ENCODE data around the gene SLC1A1.
"Not testable (repeated sequence)": the region's sequence is repeated elsewhere in the genome, so short reads cannot be mapped to it uniquely, and the experiment has no call there.

Gene SLC1A1

DNA sequence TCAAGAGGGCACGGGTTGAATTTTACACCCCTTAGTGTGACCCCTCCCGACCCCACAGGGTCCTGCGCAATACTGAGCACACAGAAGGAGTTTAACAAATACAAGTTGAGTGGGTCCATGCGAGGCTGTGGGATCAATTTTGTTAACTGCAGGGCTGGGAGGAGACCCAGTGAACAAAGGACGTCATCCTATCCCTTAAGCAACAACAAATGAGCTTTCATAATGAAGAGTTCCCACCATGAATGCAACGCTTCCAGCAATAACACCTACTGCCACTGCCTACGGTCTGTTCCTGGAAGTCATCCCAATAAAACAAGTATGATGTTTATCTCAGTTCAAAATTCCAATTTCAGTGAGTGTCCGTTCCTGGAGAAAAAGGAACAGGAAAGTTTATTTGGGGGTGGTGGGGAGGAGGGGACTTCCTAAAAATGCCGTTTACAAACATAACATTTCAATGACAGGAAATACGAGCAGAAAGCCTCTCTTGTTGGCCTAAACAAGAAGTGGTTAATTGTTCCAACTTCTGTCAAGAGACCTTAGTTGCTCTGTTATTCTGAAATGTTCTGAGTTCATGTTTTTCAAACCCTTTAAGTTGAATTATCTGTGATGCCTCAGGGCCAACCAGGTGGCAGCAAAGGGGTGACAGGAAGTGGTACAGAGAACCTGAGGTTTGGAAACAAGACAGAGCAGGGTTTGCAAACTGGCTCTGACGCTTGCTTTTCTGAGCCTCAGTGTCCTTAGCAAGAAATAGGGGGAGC is 106.1 kb downstream of the SLC1A1 start:
- DNase-seq (peak; percentile 37 to 58 (median 39)), ATAC-seq (replicated peaks) (peak; percentile 96)
- peaks cover 31 to 41% of the 10 kb centered on the region in 2 donors for H3K4me1 Mint-ChIP-seq (ENCODE audit: low read depth in 2 of 2)
- H3K4me3 Mint-ChIP-seq = peak overlapping the region; percentile 30 to 54
- H3K27ac Mint-ChIP-seq = peak overlapping the region; percentile 64 to 87
- peaks cover 6% of the 10 kb centered on the region for H3K36me3 Mint-ChIP-seq (ENCODE audit: insufficient read depth)
- peaks cover 0 to 2% of the 10 kb centered on the region in 2 donors for H3K9me3 Mint-ChIP-seq
- H3K27me3 Mint-ChIP-seq = no peaks in the 10 kb centered on the region

DNA sequence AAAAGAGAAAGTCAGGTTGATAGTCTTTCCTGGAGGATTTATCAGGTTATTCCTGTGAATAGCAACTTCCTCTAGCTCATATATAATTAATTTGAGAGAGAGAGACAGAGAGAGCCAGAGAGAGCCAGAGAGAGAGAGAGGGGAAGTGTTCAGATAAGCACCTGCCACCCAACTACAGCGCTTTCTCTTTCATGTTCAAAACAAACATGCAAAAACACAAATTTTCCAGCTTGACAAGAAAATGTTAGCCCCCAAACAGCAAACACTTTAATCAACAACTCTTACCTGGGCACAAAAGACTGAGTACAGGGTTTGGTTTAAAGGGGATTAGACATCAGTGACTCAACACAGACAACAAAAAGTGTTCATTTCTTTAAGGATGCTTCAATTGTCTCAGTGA is 110.1 kb downstream of the SLC1A1 start:
- peak overlapping the region; percentile 15 to 66 for H3K4me3 Mint-ChIP-seq
- H3K9me3 Mint-ChIP-seq = peaks cover 0 to 2% of the 10 kb centered on the region in 2 donors
- no peaks in the 10 kb centered on the region for H3K27me3 Mint-ChIP-seq
- ATAC-seq (replicated peaks) = peak; percentile 20
- H3K27ac Mint-ChIP-seq = peak overlapping the region; percentile 7 to 96
- peaks cover 6% of the 10 kb centered on the region for H3K36me3 Mint-ChIP-seq (ENCODE audit: insufficient read depth)
- H3K4me1 Mint-ChIP-seq (ENCODE audit: low read depth in 2 of 2) = peaks cover 34 to 42% of the 10 kb centered on the region in 2 donors
- DNase-seq = no peak

- H3K4me3 Mint-ChIP-seq = no peak overlapping the region
- DNase-seq = no peak
- H3K4me1 Mint-ChIP-seq (ENCODE audit: low read depth in 2 of 2) = peaks cover 19 to 24% of the 10 kb centered on the region in 2 donors
- H3K9me3 Mint-ChIP-seq = peaks cover 0 to 2% of the 10 kb centered on the region in 2 donors
- peaks cover 6% of the 10 kb centered on the region for H3K36me3 Mint-ChIP-seq (ENCODE audit: insufficient read depth)
- no peaks in the 10 kb centered on the region for H3K27me3 Mint-ChIP-seq
- no peak for ATAC-seq (replicated peaks)
- no peak overlapping the region for H3K27ac Mint-ChIP-seq
Measured at GRCh38 chr9:4603830-4604229, 113.6 kb downstream of the SLC1A1 start.

- H3K27ac Mint-ChIP-seq = peak overlapping the region; percentile 47 to 80
- DNase-seq = peak; percentile 77 to 80 (median 79)
- peaks cover 0 to 2% of the 10 kb centered on the region in 2 donors for H3K9me3 Mint-ChIP-seq
- peaks cover 19 to 24% of the 10 kb centered on the region in 2 donors for H3K4me1 Mint-ChIP-seq (ENCODE audit: low read depth in 2 of 2)
- peaks cover 6% of the 10 kb centered on the region for H3K36me3 Mint-ChIP-seq (ENCODE audit: insufficient read depth)
- ATAC-seq (replicated peaks) = peak; percentile 92
- H3K27me3 Mint-ChIP-seq = no peaks in the 10 kb centered on the region
- H3K4me3 Mint-ChIP-seq = peak overlapping the region in 1 of 2 donors; percentile 57
Measured at GRCh38 chr9:4604678-4605095, 114.4 kb downstream of the SLC1A1 start.

DNA sequence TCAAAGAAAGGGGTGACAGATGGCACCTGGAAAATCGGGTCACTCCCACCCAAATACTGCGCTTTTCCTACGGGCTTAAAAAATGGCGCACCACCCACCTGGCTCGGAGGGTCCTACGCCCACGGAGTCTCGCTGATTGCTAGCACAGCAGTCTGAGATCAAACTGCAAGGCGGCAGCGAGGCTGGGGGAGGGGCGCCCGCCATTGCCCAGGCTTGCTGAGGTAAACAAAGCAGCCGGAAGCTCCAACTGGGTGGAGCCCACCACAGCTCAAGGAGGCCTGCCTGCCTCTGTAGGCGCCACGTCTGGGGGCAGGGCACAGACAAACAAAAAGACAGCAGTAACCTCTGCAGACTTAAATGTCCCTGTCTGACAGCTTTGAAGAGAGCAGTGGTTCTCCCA is 115.8 kb downstream of the SLC1A1 start:
- not testable (repeated sequence) for ATAC-seq (replicated peaks); H3K36me3 Mint-ChIP-seq (ENCODE audit: insufficient read depth); H3K27me3 Mint-ChIP-seq; H3K27ac Mint-ChIP-seq; H3K9me3 Mint-ChIP-seq
- H3K4me3 Mint-ChIP-seq = peak overlapping the region; percentile 45 to 47
- peaks cover 7 to 11% of the 10 kb centered on the region in 2 donors for H3K4me1 Mint-ChIP-seq (ENCODE audit: low read depth in 2 of 2)
- DNase-seq = peak; percentile 21 to 70 (median 22)

GRCh38 chr9:4614627-4615026 is 124.4 kb downstream of the SLC1A1 start:
- Mint-ChIP-seq H3K9me3 (peaks cover 0 to 2% of the 10 kb centered on the region in 2 donors), H3K27ac (no peak overlapping the region), H3K27me3 (no peaks in the 10 kb centered on the region), H3K4me3 (no peak overlapping the region), H3K36me3 (ENCODE audit: insufficient read depth) (peaks cover 2% of the 10 kb centered on the region), H3K4me1 (ENCODE audit: low read depth in 2 of 2) (peaks cover 4 to 6% of the 10 kb centered on the region in 2 donors)
- DNase-seq = no peak
- ATAC-seq (replicated peaks) = no peak

GRCh38 chr9:4615251-4615650 is 125.0 kb downstream of the SLC1A1 start:
- Mint-ChIP-seq H3K4me1 (ENCODE audit: low read depth in 2 of 2) (peaks cover 10 to 12% of the 10 kb centered on the region in 2 donors), H3K36me3 (ENCODE audit: insufficient read depth) (peaks cover 2% of the 10 kb centered on the region), H3K4me3 (no peak overlapping the region), H3K9me3 (peaks cover 0 to 2% of the 10 kb centered on the region in 2 donors), H3K27ac (no peak overlapping the region), H3K27me3 (no peaks in the 10 kb centered on the region)
- DNase-seq = no peak
- ATAC-seq (replicated peaks) = no peak

GRCh38 chr9:4615778-4616177 is 125.5 kb downstream of the SLC1A1 start:
- no peak overlapping the region for H3K27ac Mint-ChIP-seq
- no peak overlapping the region for H3K4me3 Mint-ChIP-seq
- no peak for DNase-seq
- peaks cover 2% of the 10 kb centered on the region for H3K36me3 Mint-ChIP-seq (ENCODE audit: insufficient read depth)
- H3K27me3 Mint-ChIP-seq = no peaks in the 10 kb centered on the region
- peaks cover 15 to 17% of the 10 kb centered on the region in 2 donors for H3K4me1 Mint-ChIP-seq (ENCODE audit: low read depth in 2 of 2)
- no peak for ATAC-seq (replicated peaks)
- peaks cover 0 to 2% of the 10 kb centered on the region in 2 donors for H3K9me3 Mint-ChIP-seq

DNA sequence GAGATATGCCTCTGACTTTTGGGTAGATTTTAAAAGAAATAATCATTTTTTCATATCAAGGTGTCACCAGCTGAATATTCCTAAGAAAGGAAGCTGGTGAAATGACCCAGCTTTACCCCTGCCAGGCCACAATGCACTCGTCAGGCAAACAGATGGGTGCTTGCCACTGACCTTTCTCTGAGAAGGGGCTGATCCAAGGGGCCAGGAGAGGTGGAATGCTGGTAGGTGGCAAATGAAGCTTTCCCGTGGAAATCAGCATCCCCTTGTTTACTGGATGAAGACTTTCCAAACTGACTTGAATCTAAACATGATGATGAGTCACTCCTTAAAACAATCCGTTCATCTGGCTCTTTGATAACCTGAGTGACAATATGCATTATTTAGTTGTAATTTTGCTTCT is 127.5 kb downstream of the SLC1A1 start:
- no peak for ATAC-seq (replicated peaks)
- no peak overlapping the region for H3K27ac Mint-ChIP-seq

GRCh38 chr9:4618700-4619099 is 128.4 kb downstream of the SLC1A1 start:
- Mint-ChIP-seq H3K4me1 (ENCODE audit: low read depth in 2 of 2) (peaks cover 16 to 18% of the 10 kb centered on the region in 2 donors), H3K27ac (no peak overlapping the region)

More for the DNA sequence above, 127.5 kb downstream of the SLC1A1 start:
- no peak overlapping the region for H3K4me3 Mint-ChIP-seq
- H3K9me3 Mint-ChIP-seq = no peaks in the 10 kb centered on the region
- no peaks in the 10 kb centered on the region for H3K27me3 Mint-ChIP-seq
- H3K4me1 Mint-ChIP-seq (ENCODE audit: low read depth in 2 of 2) = peaks cover 16 to 18% of the 10 kb centered on the region in 2 donors
- no peak for DNase-seq
- H3K36me3 Mint-ChIP-seq (ENCODE audit: insufficient read depth) = peaks cover 2% of the 10 kb centered on the region

GRCh38 chr9:4620057-4620765 is 129.9 kb downstream of the SLC1A1 start:
- Mint-ChIP-seq H3K27ac (peak overlapping the region; percentile 74 to 76), H3K27me3 (no peaks in the 10 kb centered on the region), H3K4me3 (peak overlapping the region; percentile 3 to 48), H3K9me3 (no peaks in the 10 kb centered on the region), H3K36me3 (ENCODE audit: insufficient read depth) (peaks cover 2% of the 10 kb centered on the region), H3K4me1 (ENCODE audit: low read depth in 2 of 2) (peaks cover 16 to 18% of the 10 kb centered on the region in 2 donors)
- DNase-seq (no peak), ATAC-seq (replicated peaks) (peak; percentile 79)

More at GRCh38 chr9:4618700-4619099, 128.4 kb downstream of the SLC1A1 start:
- no peaks in the 10 kb centered on the region for H3K27me3 Mint-ChIP-seq
- H3K9me3 Mint-ChIP-seq = no peaks in the 10 kb centered on the region
- H3K4me3 Mint-ChIP-seq = peak overlapping the region in 1 of 2 donors; percentile 14
- ATAC-seq (replicated peaks) (no peak), DNase-seq (no peak)
- H3K36me3 Mint-ChIP-seq (ENCODE audit: insufficient read depth) = peaks cover 2% of the 10 kb centered on the region

DNA sequence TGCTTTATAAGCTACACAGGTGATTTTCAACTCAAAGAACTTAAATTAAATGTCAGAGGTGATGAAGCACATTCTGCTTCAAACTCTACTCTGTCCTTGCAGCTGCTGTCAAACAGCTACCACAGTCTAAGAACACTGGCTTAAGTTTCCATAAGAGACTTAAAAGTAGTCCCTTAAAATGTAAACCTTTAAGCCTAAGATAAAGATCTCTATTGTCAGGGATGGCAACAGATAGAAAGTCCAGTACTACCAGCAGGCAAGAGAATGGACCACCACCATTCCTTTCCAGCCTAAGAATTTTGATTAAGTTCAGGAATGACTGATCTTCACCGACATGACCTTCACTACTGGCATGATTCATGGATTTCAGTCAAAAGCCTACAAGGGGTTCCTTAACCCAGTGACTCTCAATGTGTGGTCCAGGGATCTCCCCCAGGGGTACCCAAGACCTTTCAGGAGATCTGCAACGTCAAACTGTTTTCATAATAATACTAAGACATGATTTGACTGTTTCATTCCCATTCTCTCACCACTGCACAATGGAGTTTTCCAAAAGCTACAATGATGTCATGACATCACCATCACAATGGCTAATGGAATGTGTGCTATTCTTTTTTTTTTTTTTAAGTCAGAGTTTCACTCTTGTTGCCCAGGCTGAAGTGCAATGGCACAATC is 130.8 kb downstream of the SLC1A1 start:
- peaks cover 2% of the 10 kb centered on the region for H3K36me3 Mint-ChIP-seq (ENCODE audit: insufficient read depth)
- DNase-seq (no peak), ATAC-seq (replicated peaks) (no peak)
- peak overlapping the region in 1 of 2 donors; percentile 48 for H3K4me3 Mint-ChIP-seq
- peaks cover 16 to 18% of the 10 kb centered on the region in 2 donors for H3K4me1 Mint-ChIP-seq (ENCODE audit: low read depth in 2 of 2)
- H3K27ac Mint-ChIP-seq = peak overlapping the region in 1 of 2 donors; percentile 76
- no peaks in the 10 kb centered on the region for H3K9me3 Mint-ChIP-seq
- no peaks in the 10 kb centered on the region for H3K27me3 Mint-ChIP-seq

- no peaks in the 10 kb centered on the region for H3K27me3 Mint-ChIP-seq
Measured at GRCh38 chr9:4622016-4622415, 131.7 kb downstream of the SLC1A1 start.

More at GRCh38 chr9:4622016-4622415, 131.7 kb downstream of the SLC1A1 start:
- no peaks in the 10 kb centered on the region for H3K9me3 Mint-ChIP-seq
- H3K4me3 Mint-ChIP-seq = no peak overlapping the region
- peaks cover 16 to 18% of the 10 kb centered on the region in 2 donors for H3K4me1 Mint-ChIP-seq (ENCODE audit: low read depth in 2 of 2)
- no peak overlapping the region for H3K27ac Mint-ChIP-seq
- peaks cover 2% of the 10 kb centered on the region for H3K36me3 Mint-ChIP-seq (ENCODE audit: insufficient read depth)
- DNase-seq = no peak
- ATAC-seq (replicated peaks) = no peak
